HG02763 (cell line): ENCODE results near the gene FHL5.
"Not testable (repeated sequence)": the region's sequence is repeated elsewhere in the genome, so short reads cannot be mapped to it uniquely, and the experiment has no call there.

Experiments used
- ATAC-seq: cut with Tn5 transposase; IDR thresholded peaks from one replicate; pipeline ENCODE4 v1.9.1; 2021; ENCODE audit warnings: mild to moderate bottlenecking, moderate library complexity; ENCODE audit not compliant: unreplicated experiment

The FHL5 gene

GRCh38 chr6:96562886-96563285 lies at the start of gene FHL5:
TSS of gene FHL5 (plus strand) at chr6:96563128. CDS start at chr6:96603614, 40,486 bp downstream.
- no peak for ATAC-seq

GRCh38 chr6:96520171-96521115 lies 42.5 kb upstream of the FHL5 start:
- no peak for ATAC-seq

- peak; percentile 16 for ATAC-seq
These were observed 41.7 kb upstream of the FHL5 start for GRCh38 chr6:96521306-96521643.

GRCh38 chr6:96521644-96522464 lies 41.1 kb upstream of the FHL5 start, which contains the start of gene UFL1:
TSS of gene UFL1 (plus strand) at chr6:96521806. CDS start at chr6:96521874, 68 bp downstream.
- peak; percentile 98 for ATAC-seq

- peak; percentile 27 for ATAC-seq
These were observed 40.4 kb upstream of the FHL5 start for GRCh38 chr6:96522465-96523009.

GRCh38 chr6:96528193-96528592 lies 34.7 kb upstream of the FHL5 start:
- no peak for ATAC-seq

GRCh38 chr6:96532399-96532798 lies 30.5 kb upstream of the FHL5 start:
- no peak for ATAC-seq

- no peak for ATAC-seq
These were observed 25.2 kb upstream of the FHL5 start for GRCh38 chr6:96537726-96538125.

GRCh38 chr6:96542702-96543101 lies 20.2 kb upstream of the FHL5 start:
- ATAC-seq: no peak

GRCh38 chr6:96545882-96546281 lies 17.0 kb upstream of the FHL5 start:
- ATAC-seq: no peak

- ATAC-seq: no peak
These were observed 15.3 kb upstream of the FHL5 start for GRCh38 chr6:96547654-96548053.

- no peak for ATAC-seq
These were observed 8.4 kb upstream of the FHL5 start for GRCh38 chr6:96554558-96554957.

GRCh38 chr6:96559740-96560139 lies 3.2 kb upstream of the FHL5 start:
- not testable (repeated sequence) for ATAC-seq

GRCh38 chr6:96563853-96564252 lies 925 bp downstream of the FHL5 start:
- ATAC-seq: no peak

GRCh38 chr6:96570053-96570452 lies 7.1 kb downstream of the FHL5 start:
- no peak for ATAC-seq

GRCh38 chr6:96571551-96571950 lies 8.6 kb downstream of the FHL5 start:
- no peak for ATAC-seq

- no peak for ATAC-seq
These were observed 12.4 kb downstream of the FHL5 start for GRCh38 chr6:96575359-96575758.

GRCh38 chr6:96576221-96576620 lies 13.3 kb downstream of the FHL5 start:
- ATAC-seq: no peak

GRCh38 chr6:96582021-96582420 lies 19.1 kb downstream of the FHL5 start:
- ATAC-seq: no peak

- no peak for ATAC-seq
These were observed 19.5 kb downstream of the FHL5 start for GRCh38 chr6:96582436-96582835.

- ATAC-seq: no peak
These were observed 41.5 kb downstream of the FHL5 start for GRCh38 chr6:96604420-96604819.
